Adrenal gland (tissue), 5 donors: ENCODE data around the gene AMOTL2.

ENCODE experiments used
- POLR2A ChIP-seq, 2 donors: fragments of 450-650 bp; IDR thresholded peaks; one replicate each; pipeline ENCODE4 v1.6.1; 2017; ENCODE audit warnings: antibody characterized with exemption in 2 of 2, mild to moderate bottlenecking in 2 of 2, moderate library complexity in 1 of 2
- TF ChIP-seq, protein P1 (sequence below), 6 experiments: fragments of 450-650 bp in 4 of 6; fragments of 200-600 bp in 2 of 6; sonication (generic) in 1 of 6; IDR thresholded peaks; 1 replicate in 5 of 6; 2 replicates in 1 of 6; pipeline versions ENCODE4 v1.5.1 to v1.8.0; 2016 to 2021; ENCODE audit warnings: antibody characterized with exemption in 6 of 6, mild to moderate bottlenecking in 2 of 6, moderate library complexity in 1 of 6
- donor health status: DM: no; HTN: no; CAD: no.

DNA sequence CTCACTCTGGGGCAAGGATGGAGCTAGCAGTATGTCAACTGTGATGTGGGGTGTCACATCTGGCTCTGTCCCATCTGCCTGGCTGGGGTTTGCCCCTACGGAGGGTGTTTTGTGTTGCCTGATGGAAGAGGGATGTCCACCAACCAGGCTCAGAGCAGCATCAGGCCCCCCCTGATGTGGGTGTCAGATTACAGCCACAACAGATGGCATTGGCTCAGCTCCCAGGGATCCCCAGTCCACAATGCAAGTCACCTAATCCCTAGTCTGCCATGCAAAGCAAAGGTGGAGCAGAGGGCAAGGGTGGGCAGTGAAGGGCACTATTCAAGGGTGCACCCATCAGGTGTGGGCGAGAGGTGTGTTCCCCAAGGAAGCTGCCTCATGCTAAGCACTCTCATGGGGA, 48.9 kb upstream of the AMOTL2 start:
- TF ChIP-seq, protein P1, sequence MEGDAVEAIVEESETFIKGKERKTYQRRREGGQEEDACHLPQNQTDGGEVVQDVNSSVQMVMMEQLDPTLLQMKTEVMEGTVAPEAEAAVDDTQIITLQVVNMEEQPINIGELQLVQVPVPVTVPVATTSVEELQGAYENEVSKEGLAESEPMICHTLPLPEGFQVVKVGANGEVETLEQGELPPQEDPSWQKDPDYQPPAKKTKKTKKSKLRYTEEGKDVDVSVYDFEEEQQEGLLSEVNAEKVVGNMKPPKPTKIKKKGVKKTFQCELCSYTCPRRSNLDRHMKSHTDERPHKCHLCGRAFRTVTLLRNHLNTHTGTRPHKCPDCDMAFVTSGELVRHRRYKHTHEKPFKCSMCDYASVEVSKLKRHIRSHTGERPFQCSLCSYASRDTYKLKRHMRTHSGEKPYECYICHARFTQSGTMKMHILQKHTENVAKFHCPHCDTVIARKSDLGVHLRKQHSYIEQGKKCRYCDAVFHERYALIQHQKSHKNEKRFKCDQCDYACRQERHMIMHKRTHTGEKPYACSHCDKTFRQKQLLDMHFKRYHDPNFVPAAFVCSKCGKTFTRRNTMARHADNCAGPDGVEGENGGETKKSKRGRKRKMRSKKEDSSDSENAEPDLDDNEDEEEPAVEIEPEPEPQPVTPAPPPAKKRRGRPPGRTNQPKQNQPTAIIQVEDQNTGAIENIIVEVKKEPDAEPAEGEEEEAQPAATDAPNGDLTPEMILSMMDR (IDR thresholded peaks at IDR 0.05) = no peak
- no peak for TF ChIP-seq POLR2A (IDR thresholded peaks at IDR 0.05)
